Ovary (tissue), 9 donors: Measurements from ENCODE around the gene GRM3. TPM values are rescaled to one million over a fixed set of nuclear protein-coding genes. Genes with fewer than 3 reads are reported as not detected.

Experiments
- DNase-seq, 5 donors: peaks; one replicate each; pipeline ENCODE4 v3.0.0-alpha.2; 2019 to 2020
- H3K27ac ChIP-seq, 2 donors: fragments of 200-600 bp; one replicate each; pipeline versions ENCODE4 v1.5.1 to v1.8.0; 2019 to 2022
- H3K27me3 ChIP-seq: fragments of 200-600 bp; one replicate; pipeline ENCODE4 v1.8.0; 2022
- H3K36me3 ChIP-seq: fragments of 200-600 bp; sonication (generic); one replicate; pipeline ENCODE4 v1.5.1; 2019
- H3K4me1 ChIP-seq: one replicate; pipeline ENCODE4 v1.8.1; 2013; ENCODE audit warnings: mild to moderate bottlenecking, moderate library complexity; ENCODE audit not compliant: insufficient read depth
- H3K4me3 ChIP-seq: fragments of 200-600 bp; sonication (generic); one replicate; pipeline ENCODE4 v1.5.1; 2017
- H3K9me3 ChIP-seq, 2 donors: fragments of 200-600 bp in 1 of 2; sonication (generic) in 1 of 2; one replicate each; pipeline versions ENCODE4 v1.5.1 to v1.8.1; 2013 to 2019; ENCODE audit warnings: mild to moderate bottlenecking in 1 of 2, moderate library complexity in 1 of 2
- EP300 ChIP-seq: sonication (generic); formaldehyde crosslinking; IDR thresholded peaks from one replicate; pipeline ENCODE4 v1.6.1; 2017; ENCODE audit warnings: antibody characterized with exemption
- POLR2A ChIP-seq: fragments of 450-650 bp; IDR thresholded peaks from one replicate; pipeline ENCODE4 v1.6.1; 2017; ENCODE audit warnings: antibody characterized with exemption, mild to moderate bottlenecking, moderate library complexity
- WGBS, 3 donors: extraction: QIAGEN DNeasy Blood & Tissue Kit in 1 of 3; methylation state at CpG; one replicate each; pipeline versions ENCODE4 v1.1.5 to v1.1.7; 2013 to 2017; 5-methylcytosine and 5-hydroxymethylcytosine counted together
- intact Hi-C, 4 donors: fragments of 100-400 bp; cut with DNase I; formaldehyde crosslinking; loops; one replicate each; pipeline versions ENCODE4 v1.11.0 to v1.15.1; 2022 to 2023
- polyA plus RNA-seq, 2 donors: library from polyadenylated mRNA; stranded (reverse); fragments of 200-250 nt in 1 of 2; fragments of 350-450 nt in 1 of 2; fragmentation: Illumina TruSeq in 1 of 2; extraction: RNeasy Lipid Tissue Mini Kit (QIAGEN cat#74804) in 1 of 2; gene quantifications; one replicate each; pipeline ENCODE4 v1.2.3, GENCODE V29; 2013 to 2014
- total RNA-seq, 7 donors: library from RNA; depleted of rRNA in 2 of 7; stranded (reverse); fragments of >200 nt in 2 of 7; fragmentation: NEBNext Ultra II Directional in 3 of 7; extraction: Animal tissue kit (Norgen Biotek cat#: 25700) in 3 of 7; gene quantifications; one replicate each; pipeline versions ENCODE4 v1.1.0 to v1.2.4, GENCODE V29; 2016 to 2023
- TF ChIP-seq, protein P1 (sequence below), 3 donors: fragments of 450-650 bp in 2 of 3; fragments of 200-600 bp in 1 of 3; IDR thresholded peaks; one replicate each; pipeline versions ENCODE4 v1.5.1 to v1.8.0; 2016 to 2022; ENCODE audit warnings: antibody characterized with exemption in 3 of 3, mild to moderate bottlenecking in 1 of 3
- donor health status: DM: no; HTN: no; CAD: no; lungs with moderate emphysema.
- donor health status: DM: no; HTN: no; CAD: no.
- donor health status: Bipolar disorder and iron deficiency.
- donor health status: DM: yes; HTN: yes; CAD: no.
- donor health status: DM: no; HTN: no; CAD: no.
- donor health status: DM: yes; HTN: yes; CAD: no.

The GRM3 gene
- total and polyA plus RNA-seq, 9 donors: 0.10 to 0.11 TPM; not detected in 7

DNA sequence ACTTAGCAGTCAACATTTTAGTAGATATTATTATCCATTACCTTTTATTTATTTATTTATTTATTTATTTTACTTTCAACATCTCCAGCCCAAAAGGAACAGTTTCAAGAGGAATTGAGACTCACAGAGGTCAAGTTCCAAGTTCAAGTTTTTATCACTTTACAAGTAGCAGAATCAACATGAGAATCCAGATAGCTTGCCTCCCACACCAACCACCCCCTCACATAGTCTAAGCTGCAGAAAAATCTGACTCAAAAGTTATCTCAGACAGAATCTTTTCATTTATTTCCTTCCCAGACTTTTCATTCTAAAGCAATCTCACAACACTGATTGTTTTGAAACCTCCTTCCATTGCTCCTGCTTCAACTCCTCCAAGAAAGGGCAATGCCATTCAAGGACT is 129.6 kb downstream of the GRM3 start:
- intact Hi-C loops: no loop called here
- Histone ChIP-seq H3K9me3 (no peaks in the 10 kb centered on the region), H3K36me3 (no peaks in the 10 kb centered on the region), H3K27me3 (no peaks in the 10 kb centered on the region), H3K4me1 (no peaks in the 10 kb centered on the region), H3K4me3 (no peak overlapping the region), H3K27ac (no peak overlapping the region)
- TF ChIP-seq POLR2A: no peak
- TF ChIP-seq, protein P1, sequence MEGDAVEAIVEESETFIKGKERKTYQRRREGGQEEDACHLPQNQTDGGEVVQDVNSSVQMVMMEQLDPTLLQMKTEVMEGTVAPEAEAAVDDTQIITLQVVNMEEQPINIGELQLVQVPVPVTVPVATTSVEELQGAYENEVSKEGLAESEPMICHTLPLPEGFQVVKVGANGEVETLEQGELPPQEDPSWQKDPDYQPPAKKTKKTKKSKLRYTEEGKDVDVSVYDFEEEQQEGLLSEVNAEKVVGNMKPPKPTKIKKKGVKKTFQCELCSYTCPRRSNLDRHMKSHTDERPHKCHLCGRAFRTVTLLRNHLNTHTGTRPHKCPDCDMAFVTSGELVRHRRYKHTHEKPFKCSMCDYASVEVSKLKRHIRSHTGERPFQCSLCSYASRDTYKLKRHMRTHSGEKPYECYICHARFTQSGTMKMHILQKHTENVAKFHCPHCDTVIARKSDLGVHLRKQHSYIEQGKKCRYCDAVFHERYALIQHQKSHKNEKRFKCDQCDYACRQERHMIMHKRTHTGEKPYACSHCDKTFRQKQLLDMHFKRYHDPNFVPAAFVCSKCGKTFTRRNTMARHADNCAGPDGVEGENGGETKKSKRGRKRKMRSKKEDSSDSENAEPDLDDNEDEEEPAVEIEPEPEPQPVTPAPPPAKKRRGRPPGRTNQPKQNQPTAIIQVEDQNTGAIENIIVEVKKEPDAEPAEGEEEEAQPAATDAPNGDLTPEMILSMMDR (IDR thresholded peaks at IDR 0.05): no peak
- DNase-seq: no peak

GRCh38 chr7:86775203-86775602 is 131.5 kb downstream of the GRM3 start:
- Histone ChIP-seq H3K9me3 (no peaks in the 10 kb centered on the region), H3K27ac (no peak overlapping the region), H3K4me1 (no peaks in the 10 kb centered on the region), H3K36me3 (no peaks in the 10 kb centered on the region), H3K27me3 (no peaks in the 10 kb centered on the region), H3K4me3 (no peak overlapping the region)
- intact Hi-C loops: no loop called here
- TF ChIP-seq, protein P1 (IDR thresholded peaks at IDR 0.05): no peak
- TF ChIP-seq EP300 (no peak), POLR2A (no peak)
- DNase-seq: no peak

- no peak for TF ChIP-seq POLR2A
- Histone ChIP-seq H3K9me3 (no peaks in the 10 kb centered on the region), H3K36me3 (no peaks in the 10 kb centered on the region), H3K4me1 (no peaks in the 10 kb centered on the region), H3K4me3 (no peak overlapping the region), H3K27ac (no peak overlapping the region), H3K27me3 (no peaks in the 10 kb centered on the region)
- WGBS, 3 donors: 4 to 8% (median 7%) methylated on average over 1 of the region's 1 CpG
- DNase-seq: no peak
- intact Hi-C loops: no loop called here
These were observed 132.4 kb downstream of the GRM3 start for GRCh38 chr7:86776136-86776535.

GRCh38 chr7:86778271-86778670 is 134.6 kb downstream of the GRM3 start:
- H3K27ac ChIP-seq: no peak overlapping the region
- TF ChIP-seq POLR2A (no peak), EP300 (no peak)
- TF ChIP-seq, protein P1 (IDR thresholded peaks at IDR 0.05): no peak
- no peaks in the 10 kb centered on the region for H3K9me3 ChIP-seq
- DNase-seq: no peak
- H3K36me3 ChIP-seq: no peaks in the 10 kb centered on the region
- H3K4me1 ChIP-seq: no peaks in the 10 kb centered on the region
- H3K4me3 ChIP-seq: no peak overlapping the region
- intact Hi-C loops: no loop called here
- no peaks in the 10 kb centered on the region for H3K27me3 ChIP-seq

DNA sequence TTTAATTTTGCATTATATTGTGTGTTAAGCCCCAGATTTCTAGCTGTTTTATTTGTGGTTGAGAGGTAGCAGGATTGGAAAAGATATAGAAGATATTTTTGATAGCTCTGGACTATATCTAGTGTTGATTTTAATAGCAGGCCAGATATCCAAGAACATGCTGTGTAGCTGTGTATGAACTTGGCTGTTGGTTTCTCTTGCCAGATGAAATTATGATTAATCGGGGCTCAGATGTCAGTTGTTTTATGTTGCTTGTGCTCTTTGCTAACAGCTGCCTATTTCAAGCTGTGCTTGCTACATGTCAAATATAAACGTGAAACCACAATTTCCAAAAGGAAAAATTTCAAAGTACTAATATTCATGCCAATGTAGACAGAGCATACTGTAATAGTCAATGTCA is 141.1 kb downstream of the GRM3 start:
- H3K27me3 ChIP-seq: no peaks in the 10 kb centered on the region
- no peak for DNase-seq
- WGBS, 3 donors: 36 to 50% (median 45%) methylated on average over 2 of the region's 2 CpGs
- no peaks in the 10 kb centered on the region for H3K9me3 ChIP-seq
- H3K4me3 ChIP-seq: no peak overlapping the region
- no peaks in the 10 kb centered on the region for H3K36me3 ChIP-seq
- intact Hi-C loops: no loop called here
- H3K4me1 ChIP-seq: no peaks in the 10 kb centered on the region
- no peak overlapping the region for H3K27ac ChIP-seq
- TF ChIP-seq EP300 (no peak), POLR2A (no peak)
- TF ChIP-seq, protein P1 (IDR thresholded peaks at IDR 0.05): no peak
